Mucosa of rectum (tissue), 2 donors: ENCODE measurements around the gene EEPD1.

Source experiments
- H3K27ac ChIP-seq, 2 donors: one replicate each; pipeline ENCODE4 v1.7.0; 2013; ENCODE audit warnings: inconsistent platforms in 2 of 2, low read depth in 2 of 2, low read length in 2 of 2
- H3K27me3 ChIP-seq, 2 donors: one replicate each; pipeline ENCODE4 v1.7.0; 2013; ENCODE audit warnings: low read length in 2 of 2; ENCODE audit not compliant: control insufficient read depth in 2 of 2, insufficient read depth in 2 of 2
- H3K36me3 ChIP-seq, 2 donors: one replicate each; pipeline ENCODE4 v1.7.0; 2013; ENCODE audit warnings: low read length in 2 of 2; ENCODE audit not compliant: control insufficient read depth in 2 of 2, insufficient read depth in 2 of 2
- H3K4me1 ChIP-seq, 2 donors: one replicate each; pipeline ENCODE4 v1.7.0; 2013; ENCODE audit warnings: low read length in 2 of 2, mild to moderate bottlenecking in 1 of 2; ENCODE audit not compliant: control insufficient read depth in 2 of 2, insufficient read depth in 2 of 2
- H3K4me3 ChIP-seq, 2 donors: one replicate each; pipeline ENCODE4 v1.7.0; 2013; ENCODE audit warnings: low read length in 2 of 2
- H3K9ac ChIP-seq, 2 donors: one replicate each; pipeline ENCODE4 v1.7.0; 2013; ENCODE audit warnings: low read length in 2 of 2, low read depth in 1 of 2, mild to moderate bottlenecking in 1 of 2
- H3K9me3 ChIP-seq, 2 donors: one replicate each; pipeline ENCODE4 v1.7.0; 2013; ENCODE audit warnings: low read length in 2 of 2; ENCODE audit not compliant: control insufficient read depth in 2 of 2
- donor health status: healthy.
- donor health status: Normal muscosa, but diverticular disease.

Gene EEPD1

DNA sequence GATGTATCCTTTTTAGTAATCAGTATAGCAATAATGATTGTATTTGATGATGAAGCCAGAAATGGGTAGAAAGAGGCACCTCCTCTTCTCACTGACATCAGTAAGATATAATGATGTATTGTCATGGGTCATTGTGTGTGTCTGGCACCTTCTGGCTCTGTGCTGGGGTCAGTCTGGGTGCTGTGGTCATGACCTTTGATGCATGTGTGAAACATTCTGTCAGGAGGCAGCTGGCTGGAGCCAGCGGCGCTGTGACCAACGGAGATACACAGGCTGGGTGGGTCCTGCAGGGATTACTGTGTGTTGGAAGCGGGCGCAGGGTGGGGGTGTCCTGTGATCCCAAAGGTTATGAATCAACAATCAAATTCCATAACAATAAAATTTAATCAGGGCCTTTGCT is 35.2 kb downstream of the EEPD1 start:
- H3K4me3 ChIP-seq, result no peak overlapping the region
- H3K27ac ChIP-seq, result no peak overlapping the region
- H3K9ac ChIP-seq, result no peak overlapping the region
- no peaks in the 10 kb centered on the region for H3K4me1 ChIP-seq
- H3K27me3 ChIP-seq, result no peaks in the 10 kb centered on the region
- H3K9me3 ChIP-seq, result no peaks in the 10 kb centered on the region
- H3K36me3 ChIP-seq, result no peaks in the 10 kb centered on the region

DNA sequence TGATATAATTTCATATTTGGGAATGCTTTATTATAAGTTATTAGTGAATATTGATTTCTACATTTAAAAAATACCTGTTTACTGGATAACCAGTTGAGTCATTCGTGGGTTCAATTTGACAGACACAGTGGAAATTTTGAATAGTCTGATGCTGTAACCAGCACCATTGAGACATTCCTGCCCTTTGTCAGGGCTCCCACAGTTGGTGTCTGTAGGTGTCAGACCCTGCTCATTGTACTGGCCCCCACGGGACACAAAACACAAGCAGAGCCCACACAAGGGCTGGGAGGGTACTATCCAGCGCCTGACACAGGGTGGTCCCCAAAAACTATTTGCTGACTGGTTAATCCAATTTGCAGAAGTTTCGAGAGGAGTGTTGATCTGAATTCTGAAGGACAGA is 35.9 kb downstream of the EEPD1 start:
- peaks cover 0 to 2% of the 10 kb centered on the region in 2 donors for H3K4me1 ChIP-seq
- H3K36me3 ChIP-seq, result no peaks in the 10 kb centered on the region
- H3K9ac ChIP-seq, result no peak overlapping the region
- H3K27ac ChIP-seq, result no peak overlapping the region
- no peak overlapping the region for H3K4me3 ChIP-seq
- no peaks in the 10 kb centered on the region for H3K27me3 ChIP-seq
- H3K9me3 ChIP-seq, result no peaks in the 10 kb centered on the region

DNA sequence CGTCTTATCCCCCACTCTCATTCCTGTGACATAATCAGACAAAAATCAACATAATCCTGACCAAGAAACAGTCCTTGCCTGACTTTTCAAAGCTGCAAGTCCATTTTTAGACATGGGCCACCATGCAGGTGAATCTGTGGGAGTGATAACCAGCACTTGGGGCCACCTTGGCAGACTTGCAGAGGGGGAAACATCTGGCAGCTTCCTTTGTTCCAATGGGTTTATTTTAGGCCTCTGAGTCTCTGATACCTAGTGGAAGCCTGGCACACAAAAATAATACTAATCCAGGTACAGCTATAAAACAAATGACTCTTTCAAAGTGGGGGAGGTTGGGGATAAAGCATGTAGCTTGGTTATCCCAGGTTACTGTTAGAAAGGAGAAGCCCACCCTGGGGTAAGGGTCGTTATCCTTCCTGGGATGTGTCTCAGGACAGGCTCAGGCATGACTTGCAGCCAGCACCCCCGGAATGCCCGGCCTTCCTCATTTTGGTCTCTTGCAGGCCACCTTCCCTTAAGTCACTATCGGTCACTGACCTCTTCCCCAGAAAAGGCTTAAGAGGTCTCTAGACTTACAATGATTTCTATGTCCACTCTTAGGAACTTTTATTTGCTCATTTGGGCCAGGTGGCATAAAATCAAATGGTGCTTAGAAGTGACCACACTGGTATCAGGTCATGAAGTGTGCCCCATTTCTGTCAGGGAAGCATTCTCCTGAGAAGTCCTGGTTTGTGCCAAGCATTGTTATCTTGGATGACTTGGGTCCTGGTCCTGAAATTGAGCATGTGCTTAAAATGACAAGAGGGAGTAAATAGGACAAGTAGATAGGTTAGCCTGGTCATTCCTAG is 37.6 kb downstream of the EEPD1 start:
- Histone ChIP-seq H3K4me1 (peaks cover 0 to 2% of the 10 kb centered on the region in 2 donors), H3K9ac (no peak overlapping the region), H3K9me3 (no peaks in the 10 kb centered on the region), H3K27ac (no peak overlapping the region), H3K36me3 (no peaks in the 10 kb centered on the region), H3K4me3 (no peak overlapping the region), H3K27me3 (no peaks in the 10 kb centered on the region)

DNA sequence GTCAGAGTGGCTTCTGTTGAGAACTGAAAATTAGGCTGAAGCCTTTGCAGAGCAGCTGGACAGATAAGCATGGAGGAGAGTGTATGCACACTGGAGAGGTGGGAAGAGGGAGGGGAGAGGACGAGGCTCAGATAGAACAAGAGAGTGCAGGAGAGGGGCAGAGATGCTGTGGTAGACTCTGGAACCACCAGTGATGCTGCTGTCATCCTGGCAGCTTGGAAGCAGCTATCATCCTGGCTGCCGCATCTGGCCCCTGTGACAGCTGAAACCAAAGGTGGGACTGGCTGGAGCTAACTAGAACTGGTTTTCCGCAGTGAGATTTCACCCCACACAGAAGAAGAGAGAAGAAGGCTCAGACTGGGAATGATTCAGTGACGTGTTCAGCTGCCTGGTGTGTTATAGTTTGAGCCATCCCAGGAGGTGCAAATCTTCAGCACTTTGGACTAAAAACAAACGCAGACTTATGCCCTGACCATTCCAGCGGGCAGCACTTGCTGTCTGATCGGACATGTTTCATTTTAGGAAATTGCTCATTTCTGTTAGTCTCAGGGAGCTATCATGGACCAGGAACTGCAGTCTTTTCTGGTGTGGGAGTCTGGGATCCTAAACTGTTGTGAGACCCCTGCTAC is 38.4 kb downstream of the EEPD1 start:
- H3K27me3 ChIP-seq, result no peaks in the 10 kb centered on the region
- H3K4me3 ChIP-seq, result no peak overlapping the region
- H3K27ac ChIP-seq, result peak overlapping the region; percentile 17 to 48
- H3K4me1 ChIP-seq, result peaks cover 2 to 3% of the 10 kb centered on the region in 2 donors
- no peaks in the 10 kb centered on the region for H3K9me3 ChIP-seq
- peak overlapping the region in 1 of 2 donors; percentile 6 for H3K9ac ChIP-seq
- no peaks in the 10 kb centered on the region for H3K36me3 ChIP-seq

DNA sequence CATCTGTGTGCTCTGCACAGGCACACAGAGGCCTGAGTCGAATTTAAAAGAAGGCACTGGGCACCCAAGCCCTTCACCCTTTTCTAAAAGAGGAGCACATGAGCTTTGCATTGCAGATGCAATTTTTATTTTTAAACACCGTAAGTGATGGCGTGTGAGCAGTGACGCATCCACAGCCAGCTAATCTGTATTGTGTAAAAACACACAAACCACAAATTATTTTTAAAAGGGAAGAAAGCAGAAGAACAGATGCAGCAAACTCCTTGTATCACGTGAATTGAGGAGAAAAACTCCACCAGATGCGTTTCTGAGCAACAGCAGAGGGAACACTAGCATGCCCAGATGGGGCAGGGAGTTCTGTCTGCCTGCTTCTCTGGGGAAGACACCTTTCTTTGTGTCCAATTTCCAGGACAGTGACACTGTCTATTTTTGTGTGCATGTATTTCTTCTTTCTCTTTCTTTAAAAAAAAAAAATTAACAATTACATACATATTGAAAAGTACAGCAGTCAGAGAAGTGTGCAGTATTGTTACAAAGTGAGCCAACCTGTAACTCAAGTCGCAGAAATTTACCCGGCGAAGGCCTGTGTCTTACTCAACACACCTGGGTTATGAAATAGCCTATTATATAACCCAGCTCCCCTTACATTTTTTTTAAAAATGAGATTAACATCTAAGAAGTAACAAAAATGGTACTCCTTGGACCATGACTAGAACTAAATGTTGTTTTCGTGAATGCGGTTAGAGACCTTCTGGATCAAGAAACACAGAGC is 39.2 kb downstream of the EEPD1 start:
- peaks cover 2 to 3% of the 10 kb centered on the region in 2 donors for H3K4me1 ChIP-seq
- peak overlapping the region; percentile 17 to 48 for H3K27ac ChIP-seq
- no peaks in the 10 kb centered on the region for H3K27me3 ChIP-seq
- H3K36me3 ChIP-seq, result no peaks in the 10 kb centered on the region
- no peak overlapping the region for H3K9ac ChIP-seq
- no peak overlapping the region for H3K4me3 ChIP-seq
- H3K9me3 ChIP-seq, result no peaks in the 10 kb centered on the region

DNA sequence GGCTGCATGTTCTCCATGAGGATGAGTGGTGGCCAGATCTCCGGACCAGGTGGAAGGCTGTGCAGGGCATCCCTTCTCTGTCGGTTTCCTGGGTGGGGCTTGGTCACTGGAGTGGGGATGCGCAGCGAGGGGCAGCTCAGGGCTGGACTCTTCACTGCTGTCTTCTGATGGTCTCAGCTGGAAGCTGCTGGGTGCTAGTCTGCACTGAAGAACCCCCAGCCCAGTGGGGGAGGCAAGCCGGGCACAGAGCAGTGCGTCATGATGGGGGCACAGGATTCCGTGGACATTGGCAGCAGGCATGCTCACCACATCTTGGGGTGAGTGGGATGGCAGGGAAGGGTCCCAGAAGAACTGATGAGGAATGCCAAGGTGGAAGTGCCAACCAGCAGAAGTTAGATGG is 39.8 kb downstream of the EEPD1 start:
- H3K36me3 ChIP-seq, result no peaks in the 10 kb centered on the region
- H3K4me3 ChIP-seq, result no peak overlapping the region
- H3K27me3 ChIP-seq, result no peaks in the 10 kb centered on the region
- peaks cover 2 to 3% of the 10 kb centered on the region in 2 donors for H3K4me1 ChIP-seq
- H3K27ac ChIP-seq, result no peak overlapping the region
- no peak overlapping the region for H3K9ac ChIP-seq
- H3K9me3 ChIP-seq, result no peaks in the 10 kb centered on the region

DNA sequence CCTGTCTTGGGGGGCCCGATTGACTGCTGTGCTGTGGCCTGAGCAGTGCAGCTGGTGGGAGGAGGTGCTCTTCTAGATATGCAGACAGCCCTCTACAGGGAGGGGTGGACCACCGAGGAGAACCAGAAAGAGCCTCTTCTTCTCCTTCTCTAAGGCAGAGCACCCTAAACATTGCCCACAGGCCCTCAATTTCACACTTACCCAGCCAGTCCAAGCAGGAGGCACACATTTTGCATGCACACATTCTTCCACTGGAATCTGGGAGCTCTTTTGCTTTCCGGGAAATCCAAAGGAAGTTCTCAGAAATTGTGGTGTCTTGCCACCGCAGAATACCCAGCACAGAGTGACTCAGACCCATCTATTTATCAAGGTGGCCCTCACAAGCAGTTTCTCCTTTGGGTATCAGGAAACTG is 45.8 kb downstream of the EEPD1 start:
- Histone ChIP-seq H3K4me1 (peaks cover 0 to 3% of the 10 kb centered on the region in 2 donors), H3K9me3 (no peaks in the 10 kb centered on the region), H3K36me3 (no peaks in the 10 kb centered on the region), H3K9ac (no peak overlapping the region), H3K27ac (no peak overlapping the region), H3K27me3 (no peaks in the 10 kb centered on the region), H3K4me3 (no peak overlapping the region)

DNA sequence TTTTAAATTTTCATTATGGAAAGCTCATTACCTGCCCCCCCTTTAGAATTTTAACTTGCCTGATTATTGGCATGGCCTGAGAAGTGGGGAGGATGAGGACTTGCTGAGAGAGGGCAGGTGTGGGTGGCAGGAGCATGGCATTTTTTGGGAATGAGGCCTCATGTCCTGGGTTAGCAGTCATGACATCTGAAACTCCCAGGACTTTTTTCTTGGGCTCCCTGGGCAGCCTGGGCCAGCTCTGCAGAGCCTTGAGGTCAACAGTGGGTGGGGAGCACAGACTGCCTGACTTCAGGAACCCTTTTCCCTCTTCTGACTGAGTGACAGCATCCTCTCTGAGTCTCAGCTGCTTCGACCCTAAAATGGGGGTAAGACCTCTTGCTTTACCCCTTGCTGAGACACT is 46.3 kb downstream of the EEPD1 start:
- Histone ChIP-seq H3K4me3 (no peak overlapping the region), H3K9ac (no peak overlapping the region), H3K36me3 (no peaks in the 10 kb centered on the region), H3K4me1 (peaks cover 0 to 3% of the 10 kb centered on the region in 2 donors), H3K9me3 (no peaks in the 10 kb centered on the region), H3K27ac (no peak overlapping the region), H3K27me3 (no peaks in the 10 kb centered on the region)

DNA sequence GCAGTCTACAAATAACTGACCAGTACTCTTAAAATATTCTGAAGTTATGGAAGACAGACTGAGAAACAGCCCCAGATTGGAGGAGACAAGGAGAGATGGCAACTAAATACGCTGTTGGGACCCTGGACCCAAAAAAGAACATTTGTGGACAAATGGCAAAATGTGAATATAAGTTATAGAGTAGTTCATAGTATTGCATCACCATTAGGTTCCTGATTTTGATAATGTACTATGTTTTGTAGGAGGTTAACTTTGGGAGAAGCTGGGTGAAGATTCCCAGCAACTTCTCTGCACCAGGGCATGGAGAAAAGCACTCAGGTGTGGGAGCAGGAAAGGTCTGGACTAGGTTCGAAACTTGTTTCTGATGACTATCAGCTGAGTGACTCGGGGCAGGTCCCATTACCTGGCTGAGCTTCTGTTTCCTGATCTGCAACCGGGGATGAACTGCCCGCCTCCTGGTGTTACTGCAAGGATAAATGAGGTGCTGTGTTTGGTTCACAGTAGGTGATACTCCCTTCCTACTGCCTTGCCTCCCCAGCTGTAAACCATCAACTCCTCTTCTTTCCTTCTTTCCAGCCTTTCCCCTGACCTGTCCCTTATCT is 48.2 kb downstream of the EEPD1 start:
- Histone ChIP-seq H3K9me3 (no peaks in the 10 kb centered on the region), H3K9ac (no peak overlapping the region), H3K4me1 (peaks cover 0 to 3% of the 10 kb centered on the region in 2 donors), H3K27ac (no peak overlapping the region), H3K27me3 (no peaks in the 10 kb centered on the region), H3K4me3 (no peak overlapping the region), H3K36me3 (no peaks in the 10 kb centered on the region)
